HG03280 (cell line): ENCODE results near the gene SIX1.

Experiments used
- ATAC-seq: cut with Tn5 transposase; IDR thresholded peaks from one replicate; pipeline ENCODE4 v1.9.1; 2021; ENCODE audit warnings: mild to moderate bottlenecking, moderate library complexity; ENCODE audit not compliant: unreplicated experiment

The SIX1 gene

DNA sequence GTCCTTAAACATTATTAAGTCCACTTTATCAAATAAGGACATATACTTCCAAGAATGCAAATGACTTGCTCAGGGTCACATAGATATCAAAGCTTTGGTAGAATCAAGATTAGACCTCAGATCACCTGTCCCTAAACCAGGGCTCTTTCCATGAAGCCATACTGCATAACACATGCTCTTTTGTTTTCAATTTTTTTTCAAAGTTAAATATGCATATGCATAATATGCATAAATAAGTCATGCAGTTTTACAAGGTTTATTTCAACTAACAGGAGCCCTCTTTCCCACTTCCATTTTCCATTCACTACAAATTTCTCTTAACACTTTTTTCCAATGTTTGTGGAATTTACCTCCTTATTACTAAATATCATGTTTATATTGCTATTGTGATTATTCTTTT lies 53.1 kb downstream of the SIX1 start:
- no peak for ATAC-seq

DNA sequence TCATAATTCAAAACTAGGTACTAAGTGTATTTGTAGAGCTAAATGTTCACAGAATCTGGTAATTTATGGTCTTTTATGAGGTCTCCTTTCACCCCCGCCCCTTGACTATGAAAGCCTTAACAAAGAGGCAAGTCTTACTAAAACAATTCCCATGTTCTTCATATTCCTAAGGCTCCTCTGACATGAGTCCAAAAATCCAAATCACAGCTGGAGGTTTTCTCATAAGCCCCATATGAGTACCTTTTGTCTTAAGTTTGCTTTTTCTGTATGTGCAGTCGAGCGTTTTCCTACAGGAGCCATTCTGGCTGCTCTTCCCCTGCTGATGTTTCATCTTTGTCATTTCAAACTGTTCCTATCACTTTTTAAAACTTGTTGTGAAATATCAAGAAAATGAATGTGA lies 55.2 kb downstream of the SIX1 start:
- no peak for ATAC-seq
